HL-60/S4 (cell line): ENCODE results near the gene SPCS2.
"Not testable (repeated sequence)": the region's sequence is repeated elsewhere in the genome, so short reads cannot be mapped to it uniquely, and the experiment has no call there.

Source experiments
- in situ Hi-C: fragments of 300-500 bp; cut with MboI; formaldehyde crosslinking; loops from 2 replicates; pipeline ENCODE4 v1.14.3; 2022; ENCODE audit warnings: low sequenced_read_pairs

Gene SPCS2

GRCh38 chr11:74992852-74993251, 43.8 kb downstream of the SPCS2 start:
- in situ Hi-C loops = no loop called here

GRCh38 chr11:75000975-75001354, 51.9 kb downstream of the SPCS2 start:
- in situ Hi-C loops = no loop called here

GRCh38 chr11:75001686-75002085, 52.6 kb downstream of the SPCS2 start:
- in situ Hi-C loops = no loop called here

- in situ Hi-C loops = no loop called here
Observed at GRCh38 chr11:75002516-75002915, 53.5 kb downstream of the SPCS2 start.

GRCh38 chr11:75004215-75004614, 55.1 kb downstream of the SPCS2 start:
- in situ Hi-C loops = no loop called here

GRCh38 chr11:75011357-75011756, 62.3 kb downstream of the SPCS2 start:
- in situ Hi-C loops = no loop called here

GRCh38 chr11:75011872-75012271, 62.8 kb downstream of the SPCS2 start:
- in situ Hi-C loops = no loop called here

GRCh38 chr11:75013051-75013450, 64.0 kb downstream of the SPCS2 start:
- in situ Hi-C loops = no loop called here

- in situ Hi-C loops = no loop called here
Observed at GRCh38 chr11:75014129-75014528, 65.1 kb downstream of the SPCS2 start.

GRCh38 chr11:75019200-75019599, 70.1 kb downstream of the SPCS2 start:
- in situ Hi-C loops = not testable (repeated sequence)

- in situ Hi-C loops = not testable (repeated sequence)
Observed at GRCh38 chr11:75020328-75020727, 71.3 kb downstream of the SPCS2 start.

- in situ Hi-C loops = no loop called here
Observed at GRCh38 chr11:75022296-75022695, 73.2 kb downstream of the SPCS2 start.

GRCh38 chr11:75022759-75023396, 73.8 kb downstream of the SPCS2 start:
- in situ Hi-C loops = no loop called here

GRCh38 chr11:75023446-75024067, 74.5 kb downstream of the SPCS2 start:
- in situ Hi-C loops = no loop called here

- in situ Hi-C loops = no loop called here
Observed at GRCh38 chr11:75024068-75024449, 75.0 kb downstream of the SPCS2 start.

GRCh38 chr11:75024764-75025211, 75.7 kb downstream of the SPCS2 start:
- in situ Hi-C loops = no loop called here

GRCh38 chr11:75025561-75025960, 76.5 kb downstream of the SPCS2 start:
- in situ Hi-C loops = no loop called here

- in situ Hi-C loops = no loop called here
Observed at GRCh38 chr11:75028321-75028720, 79.3 kb downstream of the SPCS2 start.
